ENCODE results near the gene B4GAT1.

DNA sequence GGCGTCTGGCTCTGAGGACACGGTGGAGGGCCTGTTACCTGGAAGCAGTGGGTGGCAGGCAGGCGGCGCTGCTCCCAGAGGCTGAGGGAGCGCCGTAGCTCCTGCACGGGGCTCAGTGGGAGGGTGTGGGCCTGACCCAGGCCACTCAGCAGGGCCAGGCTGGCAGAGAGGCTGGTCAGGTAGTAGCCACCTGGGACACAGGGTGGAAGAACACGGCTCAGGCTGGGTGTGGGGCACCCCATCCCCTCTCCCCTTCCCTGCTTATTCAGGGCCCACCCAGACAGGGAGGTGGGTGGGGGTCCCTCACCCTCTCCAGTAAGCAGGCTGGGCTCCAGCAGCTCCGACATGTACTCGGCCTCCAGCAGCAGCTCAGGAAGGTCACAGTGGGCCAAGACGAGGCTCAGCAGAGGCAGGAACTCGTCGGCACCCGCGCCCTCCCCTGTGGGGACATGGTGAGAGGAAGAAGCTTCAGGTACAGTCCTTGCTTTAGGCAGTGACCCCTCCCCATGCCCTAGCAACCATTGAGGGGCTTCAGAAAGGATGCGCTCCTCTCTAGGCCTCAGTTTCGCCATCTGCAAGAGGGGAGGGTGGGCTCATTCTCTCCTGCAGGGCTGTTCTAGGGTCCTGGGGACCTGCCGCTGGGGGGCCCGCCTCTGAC is 14.1 kb downstream of the B4GAT1 start:
- TF ChIP-seq, protein P1, sequence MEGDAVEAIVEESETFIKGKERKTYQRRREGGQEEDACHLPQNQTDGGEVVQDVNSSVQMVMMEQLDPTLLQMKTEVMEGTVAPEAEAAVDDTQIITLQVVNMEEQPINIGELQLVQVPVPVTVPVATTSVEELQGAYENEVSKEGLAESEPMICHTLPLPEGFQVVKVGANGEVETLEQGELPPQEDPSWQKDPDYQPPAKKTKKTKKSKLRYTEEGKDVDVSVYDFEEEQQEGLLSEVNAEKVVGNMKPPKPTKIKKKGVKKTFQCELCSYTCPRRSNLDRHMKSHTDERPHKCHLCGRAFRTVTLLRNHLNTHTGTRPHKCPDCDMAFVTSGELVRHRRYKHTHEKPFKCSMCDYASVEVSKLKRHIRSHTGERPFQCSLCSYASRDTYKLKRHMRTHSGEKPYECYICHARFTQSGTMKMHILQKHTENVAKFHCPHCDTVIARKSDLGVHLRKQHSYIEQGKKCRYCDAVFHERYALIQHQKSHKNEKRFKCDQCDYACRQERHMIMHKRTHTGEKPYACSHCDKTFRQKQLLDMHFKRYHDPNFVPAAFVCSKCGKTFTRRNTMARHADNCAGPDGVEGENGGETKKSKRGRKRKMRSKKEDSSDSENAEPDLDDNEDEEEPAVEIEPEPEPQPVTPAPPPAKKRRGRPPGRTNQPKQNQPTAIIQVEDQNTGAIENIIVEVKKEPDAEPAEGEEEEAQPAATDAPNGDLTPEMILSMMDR (conservative IDR thresholded peaks at IDR 0.05; ENCODE audit: low read length): no peak
- no peak for TF ChIP-seq EZH2phosphoT487 (IDR thresholded peaks at IDR 0.05; ENCODE audit: borderline replicate concordance)
